22Rv1 (cell line): ENCODE measurements around the gene SLC3A2.

Experiments used
- H3K27ac ChIP-seq: fragments of 450-650 bp; 2 replicates; pipeline ENCODE4 v1.5.1; 2017
- CTCF ChIP-seq: fragments of 450-650 bp; IDR thresholded peaks from 2 replicates; pipeline ENCODE4 v1.5.1; 2017; ENCODE audit warnings: mild to moderate bottlenecking
- ZFX ChIP-seq: fragments of 450-650 bp; IDR thresholded peaks from 2 replicates; pipeline ENCODE4 v1.6.1; 2017; ENCODE audit warnings: antibody characterized with exemption, borderline replicate concordance

Gene SLC3A2

GRCh38 chr11:62856333-62856895, 24.3 kb upstream of the SLC3A2 start:
- peak overlapping the region; percentile 91 for H3K27ac ChIP-seq
- no peak for TF ChIP-seq ZFX
- no peak for TF ChIP-seq CTCF

- H3K27ac ChIP-seq, result peak overlapping the region; percentile 91
- TF ChIP-seq CTCF (no peak), ZFX (no peak)
These were observed 23.1 kb upstream of the SLC3A2 start for GRCh38 chr11:62857541-62857982.

GRCh38 chr11:62858201-62858600, 22.5 kb upstream of the SLC3A2 start:
- H3K27ac ChIP-seq, result peak overlapping the region; percentile 91
- TF ChIP-seq ZFX (no peak), CTCF (no peak)

- peak overlapping the region; percentile 20; the same call in 1 of the 2 replicates for H3K27ac ChIP-seq
These were observed 21.4 kb upstream of the SLC3A2 start for GRCh38 chr11:62859281-62859703.

GRCh38 chr11:62860835-62861563, 19.7 kb upstream of the SLC3A2 start:
- H3K27ac ChIP-seq, result peak overlapping the region; percentile 48
- TF ChIP-seq ZFX (no peak), CTCF (no peak)

DNA sequence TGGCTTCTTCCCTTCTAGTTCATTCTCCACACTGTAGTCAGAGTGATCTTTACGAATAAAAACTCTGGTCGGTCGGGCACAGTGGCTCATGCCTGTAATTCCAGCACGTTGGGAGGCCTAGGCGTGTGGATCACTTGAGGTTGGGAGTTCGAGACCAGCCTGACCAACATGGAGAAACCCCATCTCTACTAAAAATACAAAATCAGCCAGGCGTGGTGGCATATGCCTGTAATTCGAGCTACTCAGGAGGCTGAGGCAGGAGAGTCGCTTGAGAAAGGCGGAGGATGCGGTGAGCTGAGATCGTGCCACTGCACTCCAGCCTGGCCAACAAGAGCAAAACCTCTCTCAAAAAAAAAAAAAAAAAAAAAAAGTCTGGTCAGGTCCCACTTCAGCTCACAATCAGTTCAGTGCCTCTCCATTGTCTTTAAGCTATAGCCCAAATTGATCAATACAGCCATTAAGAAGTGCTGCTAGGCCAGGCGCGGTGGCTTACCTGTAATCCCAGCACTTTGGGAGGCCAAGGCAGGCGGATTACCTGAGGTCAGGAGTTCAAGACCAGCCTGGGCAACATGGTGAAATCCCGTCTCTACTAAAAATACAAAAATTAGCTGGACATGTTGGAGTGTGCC, 19.0 kb upstream of the SLC3A2 start:
- peak overlapping the region; percentile 48 for H3K27ac ChIP-seq

DNA sequence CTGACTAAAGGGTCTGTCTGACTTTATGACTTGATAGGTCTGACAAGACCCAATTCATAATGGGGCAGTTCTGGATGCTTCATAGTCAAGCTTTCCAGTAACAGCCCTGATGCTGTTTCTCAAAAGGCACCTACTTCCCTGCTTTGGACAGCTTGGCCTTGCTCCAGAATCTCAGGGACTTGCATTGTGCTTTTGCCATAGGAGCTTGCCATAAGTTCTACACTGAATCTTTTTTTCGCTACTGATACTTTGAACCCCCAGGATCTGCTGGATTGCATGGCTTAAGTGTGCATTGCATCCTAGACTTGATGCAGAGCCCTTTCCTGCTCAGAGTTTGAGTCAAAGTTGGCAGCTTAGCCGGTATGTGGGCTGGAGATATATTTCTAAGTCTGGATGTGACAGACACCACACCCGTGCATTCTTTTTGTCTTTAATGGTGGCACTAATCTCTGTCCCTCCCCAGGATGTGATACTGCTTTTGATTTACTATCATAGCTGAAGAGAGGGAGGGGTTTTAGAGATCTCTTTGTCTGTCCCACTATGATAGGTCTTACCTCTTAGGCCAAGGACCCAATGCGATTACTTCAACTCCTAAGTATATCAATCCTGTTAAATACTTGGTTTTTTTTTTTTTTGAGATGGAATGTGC, 16.9 kb upstream of the SLC3A2 start:
- H3K27ac ChIP-seq, result peak overlapping the region; percentile 48; the same call in 1 of the 2 replicates

More for the DNA sequence above, 16.9 kb upstream of the SLC3A2 start:
- TF ChIP-seq CTCF (no peak), ZFX (no peak)
